NCI-H748 treated with DMSO at 0.1 percent for 48 hours (cell line): ENCODE data around the gene PTGER3.
A peak's percentile ranks its signal among the peaks of the same experiment; 100 is the strongest.
"Not testable (repeated sequence)": the region's sequence is repeated elsewhere in the genome, so short reads cannot be mapped to it uniquely, and the experiment has no call there.

Experiments
- DNase-seq: peaks from one replicate; lab custom pipeline; 2025; lab: John Stamatoyannopoulos, UW

Gene PTGER3

DNA sequence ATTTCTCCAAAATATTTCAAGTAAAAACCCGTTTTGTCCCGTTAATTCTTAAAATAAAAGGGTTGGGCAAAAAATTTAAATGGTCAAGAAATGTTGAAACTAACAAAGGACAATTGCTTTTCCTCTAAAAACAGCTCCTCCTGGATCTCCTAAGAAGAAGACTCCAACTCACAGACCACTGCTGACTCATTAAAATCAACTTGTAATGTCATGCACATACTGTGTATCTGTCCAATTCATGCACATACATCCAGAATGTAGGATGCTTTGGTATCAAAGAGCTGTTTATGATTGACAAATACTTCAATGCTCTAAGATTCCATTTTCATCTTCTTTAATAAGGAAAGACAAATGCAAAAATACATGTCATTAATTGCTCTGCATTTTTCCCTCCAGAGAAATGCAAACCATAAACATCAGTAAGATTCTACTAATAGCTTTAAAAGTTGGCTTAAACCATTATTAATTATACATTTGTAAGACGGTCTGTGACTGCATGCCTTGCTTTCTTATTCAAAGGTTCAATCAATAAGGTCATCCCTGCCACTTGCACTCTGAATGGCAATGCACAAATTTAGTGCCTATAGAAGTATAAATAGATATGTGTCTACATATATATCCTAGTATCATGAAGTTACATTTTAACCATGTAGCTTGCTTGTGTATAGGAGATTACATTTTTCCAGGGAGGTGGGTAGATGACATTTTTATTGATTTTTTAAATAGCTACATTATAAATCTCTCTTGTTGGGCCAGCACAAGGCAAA is 44.7 kb downstream of the PTGER3 start:
- no peak for DNase-seq

DNA sequence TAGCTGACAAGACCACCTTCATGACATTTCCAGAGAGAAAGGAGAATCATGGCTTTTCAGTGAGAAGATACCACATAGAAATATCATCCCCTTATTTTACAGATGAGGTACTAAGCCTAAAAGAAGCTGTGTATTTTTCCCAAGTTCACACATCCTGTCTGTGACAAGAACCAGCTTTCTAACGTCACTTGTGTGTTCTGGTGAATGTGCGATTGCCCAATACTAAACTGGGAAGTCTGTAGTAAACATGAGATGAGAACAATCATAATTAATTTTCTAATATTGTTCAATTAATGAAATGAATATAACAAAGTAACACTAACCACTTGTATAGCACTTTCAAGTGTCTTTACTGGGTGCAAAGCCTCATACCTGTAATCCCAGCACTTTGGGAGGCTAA is 46.0 kb downstream of the PTGER3 start:
- DNase-seq: no peak

DNA sequence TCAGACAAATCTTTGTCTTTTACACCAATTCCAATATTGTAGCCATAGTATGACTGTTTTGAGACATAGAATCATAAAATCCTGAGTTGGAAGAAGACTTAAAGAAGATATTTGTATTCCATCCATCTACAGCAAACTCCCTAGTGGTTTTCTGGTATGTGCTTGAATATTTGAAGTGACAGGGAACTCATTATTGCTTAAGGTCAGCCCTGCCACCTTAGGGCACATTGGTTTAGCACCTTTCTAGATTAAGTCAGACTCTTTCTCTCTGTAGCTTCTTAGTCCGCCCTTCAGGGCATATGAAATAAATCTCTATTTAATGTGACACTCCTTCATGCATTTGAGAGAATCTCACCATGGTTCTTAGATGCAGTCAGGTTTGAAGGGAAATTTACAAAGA is 49.8 kb downstream of the PTGER3 start:
- DNase-seq: no peak

DNA sequence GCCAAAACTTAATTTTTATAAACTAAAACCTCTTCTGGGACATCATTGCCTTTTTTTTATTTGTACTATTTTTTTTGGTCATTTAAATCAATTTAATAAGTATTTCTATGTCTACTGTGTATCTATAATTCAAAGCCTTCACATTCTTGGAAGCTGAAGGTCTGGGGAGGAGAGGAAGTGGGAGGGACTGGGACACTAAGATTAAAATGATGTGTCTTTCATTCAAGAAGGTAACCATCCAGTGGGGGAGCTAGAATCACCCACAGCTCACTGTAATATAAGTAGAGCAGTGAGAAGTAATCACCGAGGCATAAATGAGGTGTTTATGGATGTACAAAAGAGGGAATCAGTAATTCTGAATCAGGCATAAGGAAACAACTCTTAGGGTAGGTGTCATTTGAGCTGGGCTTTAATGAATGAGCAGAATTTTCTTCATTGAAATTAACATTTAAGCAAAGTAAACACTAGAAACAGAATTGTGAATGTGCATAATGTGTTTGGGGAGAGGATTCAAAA is 52.8 kb downstream of the PTGER3 start:
- peak; percentile 8 for DNase-seq

DNA sequence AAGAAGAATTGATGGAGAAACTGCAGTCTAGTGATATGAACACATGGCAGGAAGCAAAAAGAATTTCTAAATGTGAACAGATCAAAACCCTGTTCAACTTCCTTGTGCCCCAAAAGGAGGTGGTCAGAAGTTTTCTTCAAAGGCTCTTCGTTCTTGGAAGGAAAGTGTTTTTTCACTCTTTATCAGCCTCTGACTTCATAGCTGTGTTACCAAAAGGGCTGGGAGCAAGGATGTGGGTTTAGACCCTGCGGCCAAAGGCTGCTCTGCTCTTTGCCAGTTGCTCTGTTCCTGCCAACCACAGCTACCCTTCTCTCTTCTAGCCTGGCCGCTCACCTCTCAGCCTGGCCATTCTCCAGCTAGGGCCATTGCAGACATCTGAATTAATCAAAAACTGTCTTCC is 53.8 kb downstream of the PTGER3 start:
- no peak for DNase-seq

DNA sequence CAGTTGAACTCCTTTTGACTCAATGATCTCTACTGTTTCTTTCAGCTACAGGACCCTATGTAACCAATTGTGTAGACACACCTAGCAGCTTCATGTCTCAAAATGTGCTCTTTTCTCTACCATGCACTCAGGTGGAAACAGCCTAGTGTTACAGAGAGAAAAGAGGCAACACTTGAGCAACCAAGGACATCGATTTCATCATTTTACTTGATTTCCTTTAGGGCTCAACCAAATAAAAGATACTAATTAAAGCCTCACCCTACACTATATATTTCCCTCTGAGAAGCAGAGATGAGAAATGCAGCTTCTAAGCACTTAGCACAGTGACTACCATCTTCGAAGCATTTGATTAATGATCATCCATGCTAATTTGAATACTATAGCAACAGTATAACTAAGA is 55.1 kb downstream of the PTGER3 start:
- no peak for DNase-seq

DNA sequence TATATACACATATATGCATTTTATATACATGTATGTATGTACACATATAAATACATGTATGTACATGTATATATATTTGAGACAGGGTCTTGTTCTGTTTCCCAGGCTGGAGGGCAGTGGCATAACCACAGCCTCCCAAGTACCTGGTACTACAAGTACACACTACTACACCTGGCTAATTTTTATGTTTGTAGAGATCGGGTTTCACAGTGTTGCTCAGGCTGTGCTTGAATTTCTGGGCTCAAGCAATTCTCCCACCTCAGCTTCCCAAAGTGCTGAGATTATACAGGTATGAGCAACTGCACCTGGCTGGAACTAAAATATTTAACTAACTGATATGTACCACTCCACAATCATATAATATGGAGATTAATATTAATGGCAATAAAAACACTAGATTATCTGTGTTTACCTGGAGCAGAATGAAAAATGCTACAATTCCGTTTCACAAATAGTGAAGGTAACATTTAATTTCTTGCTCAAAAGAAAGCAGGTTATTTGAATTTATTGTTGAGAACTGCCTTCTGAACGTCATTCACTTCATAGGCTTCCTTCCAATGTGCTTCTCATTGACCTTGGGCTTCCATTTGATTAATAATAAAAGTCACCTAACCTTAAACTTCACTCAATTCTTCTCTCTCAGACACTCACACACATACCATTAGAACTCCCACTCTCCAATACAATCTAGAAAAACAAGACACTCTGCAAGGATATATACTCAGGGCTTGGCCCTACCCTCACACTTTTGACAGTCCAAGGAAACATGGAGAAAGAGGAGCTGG is 57.0 kb downstream of the PTGER3 start:
- peak; percentile 88 for DNase-seq

DNA sequence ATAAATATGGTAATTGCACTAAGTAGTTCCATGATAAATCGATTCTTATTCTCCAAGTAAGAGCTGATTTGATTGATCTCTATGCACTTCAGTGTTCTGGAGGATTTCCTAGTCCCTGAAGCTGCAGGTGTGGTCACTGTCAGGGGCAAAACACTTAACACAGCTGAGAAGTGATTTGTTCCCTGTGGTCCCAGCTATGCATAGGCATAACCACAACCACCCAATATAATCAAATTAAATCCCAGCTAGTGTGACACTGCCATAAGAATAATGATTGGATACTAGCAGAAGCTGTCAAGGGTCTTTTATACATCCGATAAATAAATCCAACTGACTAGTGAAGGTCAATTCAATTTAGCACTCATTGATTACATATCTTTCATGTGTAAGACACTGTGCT is 60.1 kb downstream of the PTGER3 start:
- no peak for DNase-seq

DNA sequence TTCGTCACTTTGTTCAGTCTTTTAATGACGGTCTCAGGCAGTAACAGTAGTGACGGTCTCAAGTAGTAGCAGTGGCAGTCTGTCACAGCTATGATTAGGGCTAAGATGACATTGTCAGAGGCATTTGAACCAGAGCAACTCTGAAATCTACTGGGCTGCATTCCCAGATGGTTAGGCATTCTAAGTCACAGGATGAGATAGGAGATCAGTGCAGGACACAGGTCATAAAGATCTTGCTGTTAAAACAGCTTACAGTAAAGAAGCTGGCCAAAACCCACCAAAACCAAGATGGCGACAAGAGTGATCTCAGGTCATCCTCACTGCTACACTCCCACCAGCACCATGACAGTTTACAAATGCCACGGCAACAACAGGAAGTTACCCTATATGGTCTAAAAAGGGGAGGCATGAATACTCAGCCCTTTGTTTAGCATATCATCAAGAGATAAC is 61.8 kb downstream of the PTGER3 start:
- not testable (repeated sequence) for DNase-seq

DNA sequence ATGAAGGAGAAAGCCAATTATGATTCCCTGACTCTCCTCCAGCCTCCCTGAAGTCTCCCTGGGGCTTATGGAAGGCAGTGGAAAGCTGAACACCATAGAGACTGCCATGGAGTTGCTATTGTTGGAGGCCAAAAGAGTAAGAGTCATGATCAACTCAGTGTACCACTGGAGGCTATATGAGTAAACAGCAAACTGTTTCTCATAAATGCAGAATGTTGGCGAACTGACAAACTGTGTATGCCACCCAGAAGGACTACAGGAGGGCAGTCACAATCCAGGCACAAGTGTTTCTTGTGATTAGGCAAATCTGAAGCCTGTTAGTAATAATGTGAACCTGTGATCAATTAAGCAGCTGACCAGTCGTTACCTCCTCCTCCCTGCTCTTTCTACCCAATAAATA is 62.3 kb downstream of the PTGER3 start:
- DNase-seq: not testable (repeated sequence)

DNA sequence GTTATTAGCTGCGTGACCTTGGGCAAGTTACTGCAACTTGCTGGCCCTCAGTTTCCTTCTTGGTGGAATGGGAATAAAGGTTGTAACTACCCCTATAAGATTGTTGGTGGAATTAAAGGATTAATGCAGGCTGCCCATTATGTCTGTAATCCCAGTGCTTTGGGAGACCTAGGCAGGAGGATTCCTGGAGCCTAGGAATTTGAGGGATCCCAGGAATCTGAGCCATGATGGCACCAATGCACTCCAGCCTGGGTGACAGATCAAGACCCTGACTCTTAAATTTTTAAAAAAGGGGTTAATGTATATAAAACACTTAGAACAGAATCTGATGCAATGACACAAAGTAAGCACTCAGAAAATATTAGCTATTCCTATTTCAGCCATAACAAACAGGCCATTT is 67.3 kb downstream of the PTGER3 start:
- no peak for DNase-seq

DNA sequence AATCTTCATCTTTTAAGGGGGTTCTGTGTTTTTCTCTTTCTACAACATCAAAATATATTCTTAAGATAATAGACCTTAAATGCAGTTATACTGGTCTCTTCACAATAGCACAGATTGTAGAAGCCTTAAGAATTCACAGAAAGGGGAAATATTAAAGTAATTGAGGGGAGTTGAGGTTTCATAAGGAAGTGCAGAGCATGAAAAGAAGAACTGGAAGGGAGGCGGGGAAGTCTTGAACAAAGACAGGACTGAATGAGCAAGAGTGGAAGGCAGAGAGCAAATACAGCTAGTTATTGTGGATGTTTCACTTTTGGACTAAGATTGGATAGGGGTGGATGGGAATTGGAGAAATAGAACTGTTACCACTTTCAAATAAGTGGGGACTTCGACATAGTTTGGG is 67.7 kb downstream of the PTGER3 start:
- no peak for DNase-seq

DNA sequence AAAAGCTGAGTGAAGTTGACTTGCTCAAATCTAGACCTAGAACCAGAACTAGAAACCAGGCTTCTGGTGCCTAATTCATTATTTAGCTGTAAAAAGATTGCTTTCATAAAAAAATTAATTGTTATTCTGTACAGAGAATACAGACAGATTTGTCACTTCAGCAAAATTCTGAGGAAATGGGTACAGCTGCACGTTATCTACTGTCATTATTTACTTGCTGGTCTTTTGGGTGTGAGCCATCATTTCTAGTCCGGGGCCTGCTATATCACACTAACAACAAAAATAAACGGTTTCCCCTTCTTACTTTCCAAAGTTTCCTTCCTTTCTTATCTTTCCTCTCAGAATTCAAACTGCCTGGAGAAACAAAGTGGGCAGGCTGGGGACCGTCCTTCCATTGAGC is 68.3 kb downstream of the PTGER3 start:
- no peak for DNase-seq

DNA sequence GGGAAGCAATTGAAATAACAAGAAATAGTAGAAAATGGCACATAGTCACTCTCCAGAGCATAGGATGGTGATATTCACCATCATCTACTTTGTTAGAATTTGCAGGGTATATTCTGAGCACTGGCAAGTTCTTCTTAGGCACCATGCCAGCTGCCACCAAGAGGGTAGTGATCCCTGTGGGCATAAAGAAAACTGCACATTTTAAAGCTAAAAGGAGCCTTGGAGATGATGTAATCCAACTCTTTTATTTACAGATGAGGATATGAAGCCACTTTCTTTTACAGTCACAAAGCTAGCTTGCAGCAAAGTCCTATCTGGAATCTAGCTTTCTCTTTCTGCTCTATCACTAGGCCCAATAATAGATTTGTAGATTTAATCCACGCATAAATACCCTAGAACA is 69.0 kb downstream of the PTGER3 start:
- DNase-seq: no peak

DNA sequence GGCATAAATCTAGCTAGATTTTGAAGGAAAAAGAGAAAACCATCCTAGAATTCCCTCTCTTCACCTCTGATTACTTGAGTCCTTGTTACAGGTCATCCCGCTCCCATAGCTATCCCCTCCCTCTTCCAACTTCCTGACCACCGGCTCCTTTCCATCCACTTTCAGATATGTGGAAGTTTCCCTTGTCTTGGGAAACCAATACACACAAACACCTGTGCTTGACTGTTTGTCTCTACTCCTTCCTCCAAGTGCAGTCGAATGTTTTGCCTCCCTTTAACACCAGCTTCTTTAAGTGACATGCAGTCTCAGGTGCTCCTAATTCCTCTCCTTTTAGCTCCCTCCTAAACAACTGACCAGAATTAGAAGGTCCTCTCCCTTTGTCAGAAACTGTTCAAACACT is 70.0 kb downstream of the PTGER3 start:
- no peak for DNase-seq

DNA sequence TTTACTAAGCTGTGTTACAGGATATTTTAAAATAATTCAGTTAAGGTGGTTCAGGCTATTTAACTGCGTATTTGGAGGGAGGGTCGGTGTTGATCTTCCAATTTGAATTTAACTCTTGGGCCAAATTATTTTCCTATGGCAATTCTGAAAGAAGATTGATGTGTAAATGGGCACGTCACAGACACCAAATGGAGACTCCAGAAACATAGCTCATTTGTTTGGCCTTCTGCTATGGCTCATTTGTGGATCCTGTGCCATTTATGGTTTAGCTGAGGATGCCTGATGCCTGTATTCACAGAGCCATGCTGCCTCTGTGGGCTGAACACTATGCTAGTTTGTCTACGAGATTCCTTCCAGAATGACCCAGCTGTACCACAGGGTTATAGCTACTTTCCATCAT is 70.6 kb downstream of the PTGER3 start:
- no peak for DNase-seq

DNA sequence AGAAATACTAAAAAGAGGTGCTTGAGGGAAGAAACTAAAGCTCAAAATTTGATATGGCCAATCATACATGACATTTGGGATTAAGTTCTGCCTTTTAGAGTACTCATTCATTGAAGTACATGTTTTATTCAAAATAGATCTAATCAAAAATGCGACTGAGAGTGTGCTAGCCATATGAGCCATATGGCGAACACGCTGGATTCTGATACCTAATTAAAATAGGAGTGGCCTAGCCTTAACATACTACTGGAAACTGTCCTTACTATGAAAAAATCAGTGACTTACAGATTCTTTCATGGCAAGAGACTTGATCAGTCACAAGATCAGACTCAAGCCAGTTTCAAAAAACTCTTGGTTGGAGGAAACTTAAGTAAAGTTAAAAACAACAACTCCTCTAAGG is 73.9 kb downstream of the PTGER3 start:
- no peak for DNase-seq

DNA sequence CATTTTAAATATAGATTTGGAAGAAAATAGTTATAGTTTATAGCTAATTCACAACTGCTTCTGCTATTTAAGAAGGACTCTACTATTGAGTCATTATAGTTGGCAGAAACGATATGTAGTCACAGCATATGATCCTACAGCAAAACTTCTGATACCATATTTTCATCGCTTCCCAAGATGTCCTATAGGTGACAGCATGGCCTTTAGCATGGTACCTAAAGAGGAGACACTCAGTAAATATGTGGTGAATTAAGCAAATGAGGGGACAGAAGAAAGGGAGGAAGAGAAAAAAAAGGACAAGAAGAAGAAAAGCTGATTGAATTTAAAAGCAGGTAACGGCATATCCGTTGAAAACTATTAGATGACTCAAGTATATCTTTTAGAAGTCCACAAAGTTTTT is 77.2 kb downstream of the PTGER3 start:
- no peak for DNase-seq

DNA sequence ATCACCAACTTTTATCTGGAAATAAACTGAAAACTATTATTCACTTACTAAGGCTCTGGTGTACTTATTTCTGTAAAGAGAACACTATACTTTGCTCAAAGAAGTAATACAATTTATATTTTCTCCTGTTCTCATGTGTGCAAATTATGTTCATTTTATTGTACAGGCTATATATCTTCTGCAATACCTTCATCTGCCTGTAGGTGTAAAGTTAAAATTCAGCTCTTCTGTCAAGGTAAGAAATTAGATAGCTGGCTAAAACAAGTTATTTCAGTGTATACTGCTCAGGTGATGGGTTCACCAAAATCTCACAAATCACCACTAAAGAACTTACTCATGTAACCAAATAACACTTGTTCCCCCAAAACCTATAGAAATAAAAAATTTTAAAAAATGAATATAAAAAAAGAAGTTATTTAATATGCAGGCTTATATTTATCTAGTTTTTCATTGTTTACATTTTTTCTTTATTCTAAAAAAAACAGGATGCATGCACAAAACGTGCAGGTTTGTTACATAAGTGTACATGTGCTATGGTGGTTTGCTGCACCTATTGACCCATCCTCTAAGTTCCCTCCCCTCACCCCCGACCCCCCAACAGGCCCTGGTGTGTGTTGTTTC is 81.5 kb downstream of the PTGER3 start:
- no peak for DNase-seq

DNA sequence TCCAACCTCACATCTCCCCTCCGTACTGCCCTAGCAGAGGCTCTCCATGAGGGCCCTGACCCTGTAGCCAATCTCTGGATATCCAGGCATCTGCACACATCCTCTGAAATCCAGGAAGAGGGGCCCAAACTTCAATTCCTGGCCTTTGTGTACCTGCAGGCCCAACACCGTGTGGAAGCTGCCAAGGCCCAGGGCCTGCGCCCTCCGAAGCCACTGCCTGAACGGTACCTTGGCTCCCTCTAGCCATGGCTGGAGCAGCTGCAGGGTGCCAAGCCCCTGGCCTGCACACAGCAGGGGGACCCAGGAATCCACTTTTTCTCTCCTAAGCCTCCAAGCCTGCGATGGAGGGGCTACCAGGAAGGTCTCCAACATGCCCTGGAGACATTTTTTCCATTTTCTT is 84.2 kb downstream of the PTGER3 start:
- no peak for DNase-seq

DNA sequence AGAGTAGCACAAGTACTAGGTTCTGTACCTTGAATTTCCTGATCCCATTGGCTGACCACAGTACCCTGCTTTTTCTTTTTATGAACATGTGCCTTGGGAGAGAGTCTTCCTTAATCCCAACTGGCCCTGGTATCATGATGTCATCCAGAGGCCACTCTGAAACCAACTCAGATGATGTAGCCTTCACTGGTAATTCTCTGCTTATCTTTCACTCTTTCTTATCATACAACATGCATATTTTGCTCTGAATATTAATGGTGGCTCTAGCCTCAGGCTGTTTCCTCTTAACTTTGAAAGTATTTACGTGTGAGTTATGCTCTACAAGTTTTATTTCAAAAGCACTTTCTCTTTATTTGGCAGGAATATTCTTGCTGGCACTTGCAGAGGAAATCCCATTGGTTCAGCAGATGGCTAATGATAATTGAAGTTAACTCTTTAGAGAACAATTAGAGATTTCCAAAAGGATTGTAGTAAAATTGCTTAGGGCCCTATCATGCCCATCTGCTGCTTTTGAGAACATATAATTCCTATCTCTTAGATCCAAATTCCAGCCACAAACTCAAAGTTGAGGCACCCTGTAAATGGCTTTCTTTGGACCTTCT is 86.1 kb downstream of the PTGER3 start:
- no peak for DNase-seq

DNA sequence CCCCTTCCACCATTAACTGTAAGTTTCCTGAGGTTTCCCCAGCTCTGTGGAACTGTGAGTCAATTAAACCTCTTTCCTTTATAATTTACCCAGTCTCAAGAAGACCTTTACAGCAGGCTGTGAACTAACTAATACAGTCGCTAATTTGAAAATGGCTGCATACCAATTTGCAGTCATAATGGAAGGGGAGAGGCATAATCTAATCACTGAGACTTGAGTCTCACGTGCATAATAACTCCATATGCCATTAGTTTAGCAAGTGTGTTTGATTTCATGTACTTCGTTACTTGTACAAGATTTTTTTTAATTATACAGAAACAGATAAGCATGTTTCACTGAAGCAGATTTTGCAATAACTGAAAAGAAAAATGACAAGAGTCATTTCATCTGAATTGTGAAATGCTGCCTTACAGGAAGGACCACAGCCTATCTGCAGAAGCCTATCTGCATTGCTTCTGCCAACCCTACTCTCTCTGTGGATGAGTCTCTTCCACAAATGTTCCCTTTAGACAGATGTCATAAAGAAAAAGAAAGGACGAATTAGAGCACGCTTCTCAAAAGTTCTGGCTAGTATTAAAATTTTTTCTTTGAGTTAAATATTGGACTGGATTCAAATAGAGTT is 99.1 kb downstream of the PTGER3 start:
- no peak for DNase-seq
